GM12872 (cell line): ENCODE results near the gene PLEKHA4.

Experiments used
- TF ChIP-seq, protein P1 (sequence below): IDR thresholded peaks from 3 replicates; pipeline ENCODE4 v1.5.1; 2011; ENCODE audit warnings: low read depth, mild to moderate bottlenecking, low read length, moderate library complexity; ENCODE audit not compliant: insufficient read depth

The PLEKHA4 gene

DNA sequence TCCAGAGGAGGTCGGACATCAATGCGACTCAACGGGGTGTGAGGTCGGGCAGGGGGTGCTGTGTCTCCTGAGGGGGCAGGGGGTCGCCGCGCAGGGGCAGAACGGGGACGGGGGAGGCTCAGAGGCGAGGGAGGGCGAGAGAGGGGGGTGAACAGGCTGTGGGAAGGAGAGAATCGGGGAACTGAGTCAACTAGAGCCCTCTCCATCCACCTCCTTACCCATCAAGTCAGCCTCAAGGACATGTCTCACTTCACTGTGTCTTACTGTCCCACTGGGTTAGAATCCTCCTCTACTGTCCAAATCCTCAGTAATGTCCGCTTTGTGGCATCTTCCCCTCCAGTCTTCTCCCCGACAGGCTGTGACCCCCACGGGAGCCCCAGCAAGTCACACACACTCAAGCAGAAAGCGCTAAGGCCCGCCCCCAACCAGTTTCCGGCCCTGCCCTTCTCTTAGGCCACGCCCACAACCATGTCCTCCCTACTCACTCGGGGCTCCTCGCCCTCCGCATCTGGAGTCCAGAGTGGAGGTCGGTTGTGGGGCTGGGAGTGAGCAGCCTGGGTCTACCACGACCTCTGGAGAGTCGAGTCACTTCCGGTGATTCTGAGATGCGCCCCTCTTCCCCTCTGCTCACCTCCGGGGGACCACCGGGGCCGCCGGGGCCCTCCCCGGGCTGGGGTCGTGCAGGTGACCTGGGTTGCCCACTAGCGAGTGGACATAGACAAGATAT is 9.3 kb downstream of the PLEKHA4 start:
- TF ChIP-seq, protein P1, sequence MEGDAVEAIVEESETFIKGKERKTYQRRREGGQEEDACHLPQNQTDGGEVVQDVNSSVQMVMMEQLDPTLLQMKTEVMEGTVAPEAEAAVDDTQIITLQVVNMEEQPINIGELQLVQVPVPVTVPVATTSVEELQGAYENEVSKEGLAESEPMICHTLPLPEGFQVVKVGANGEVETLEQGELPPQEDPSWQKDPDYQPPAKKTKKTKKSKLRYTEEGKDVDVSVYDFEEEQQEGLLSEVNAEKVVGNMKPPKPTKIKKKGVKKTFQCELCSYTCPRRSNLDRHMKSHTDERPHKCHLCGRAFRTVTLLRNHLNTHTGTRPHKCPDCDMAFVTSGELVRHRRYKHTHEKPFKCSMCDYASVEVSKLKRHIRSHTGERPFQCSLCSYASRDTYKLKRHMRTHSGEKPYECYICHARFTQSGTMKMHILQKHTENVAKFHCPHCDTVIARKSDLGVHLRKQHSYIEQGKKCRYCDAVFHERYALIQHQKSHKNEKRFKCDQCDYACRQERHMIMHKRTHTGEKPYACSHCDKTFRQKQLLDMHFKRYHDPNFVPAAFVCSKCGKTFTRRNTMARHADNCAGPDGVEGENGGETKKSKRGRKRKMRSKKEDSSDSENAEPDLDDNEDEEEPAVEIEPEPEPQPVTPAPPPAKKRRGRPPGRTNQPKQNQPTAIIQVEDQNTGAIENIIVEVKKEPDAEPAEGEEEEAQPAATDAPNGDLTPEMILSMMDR = no peak

DNA sequence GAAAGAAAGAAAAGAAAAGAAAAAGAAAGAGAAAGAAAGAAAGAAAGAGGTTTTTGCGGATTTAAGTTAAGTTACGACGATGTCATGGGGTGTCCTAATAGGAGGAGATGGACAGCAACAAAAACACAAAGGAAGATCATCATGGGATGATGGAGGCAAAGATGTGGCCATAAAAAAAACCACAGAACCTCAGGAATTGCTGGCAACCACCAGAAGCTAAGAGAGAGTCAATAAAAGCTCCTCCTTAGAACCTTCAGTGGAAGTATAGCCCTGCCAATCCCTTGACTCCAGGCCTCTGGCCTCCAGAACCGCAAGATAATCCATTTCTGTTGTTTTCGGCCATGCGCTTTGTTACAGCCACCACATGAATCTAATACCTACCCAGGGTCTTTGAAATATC is 11.5 kb downstream of the PLEKHA4 start:
- TF ChIP-seq, protein P1 = no peak

DNA sequence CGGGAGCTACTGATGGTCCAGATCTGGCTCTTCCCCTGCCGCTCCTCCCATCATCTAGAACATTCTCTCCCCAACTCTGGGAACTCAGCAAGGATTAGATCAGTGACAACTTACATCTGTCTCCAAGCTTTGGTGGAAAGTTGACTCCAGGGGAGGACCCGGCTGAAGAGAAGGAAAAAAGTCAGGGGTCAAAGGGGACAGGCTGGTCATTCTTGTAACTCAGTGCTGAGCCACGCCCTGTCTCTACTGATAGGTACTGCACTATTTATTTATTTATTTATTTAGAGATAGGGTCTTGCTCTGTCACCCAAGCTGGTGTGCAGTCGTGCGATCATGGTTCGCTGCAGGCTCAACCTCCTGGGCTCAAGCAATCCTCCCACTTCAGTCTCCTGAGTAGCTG is 14.3 kb downstream of the PLEKHA4 start:
- TF ChIP-seq, protein P1 = no peak

DNA sequence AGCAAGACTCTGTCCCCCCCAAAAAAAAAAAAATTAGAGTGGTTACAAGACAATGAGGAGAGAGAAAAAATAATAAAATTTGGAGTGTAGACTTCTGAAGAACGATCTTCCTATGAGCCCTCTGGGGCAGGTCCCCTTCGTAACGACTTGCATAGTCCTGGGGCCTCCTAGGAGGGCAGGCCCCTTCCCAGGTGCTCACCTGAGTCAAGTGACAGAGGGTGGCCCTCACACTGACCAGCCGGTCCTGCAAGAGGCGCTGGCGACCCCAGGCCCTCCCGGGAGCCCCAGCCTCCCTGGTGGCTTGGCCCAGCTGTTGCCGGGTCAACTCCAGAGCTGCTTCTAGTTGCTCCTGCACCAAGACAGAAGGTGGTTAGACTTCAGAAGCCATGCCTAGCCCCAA is 14.9 kb downstream of the PLEKHA4 start:
- TF ChIP-seq, protein P1 = no peak

DNA sequence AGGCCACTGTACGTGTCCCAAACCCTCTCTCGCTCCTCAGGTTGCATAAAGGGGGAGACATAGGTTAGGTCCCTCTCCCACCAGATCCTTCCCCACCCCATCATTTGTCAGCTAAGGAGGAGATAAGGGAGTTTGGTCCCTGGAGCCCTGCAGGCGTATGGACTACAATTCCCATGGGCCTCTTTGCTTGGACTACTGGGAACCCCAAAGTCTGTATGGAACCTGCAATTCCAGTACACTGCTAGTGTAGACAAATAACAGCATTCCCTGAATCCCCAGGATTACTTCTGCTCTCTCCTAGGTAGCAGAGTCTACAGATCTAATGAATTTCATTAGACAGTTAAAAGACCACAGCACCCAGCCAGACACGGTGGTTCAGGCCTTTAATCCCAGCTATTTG is 16.1 kb downstream of the PLEKHA4 start:
- TF ChIP-seq, protein P1 = no peak

DNA sequence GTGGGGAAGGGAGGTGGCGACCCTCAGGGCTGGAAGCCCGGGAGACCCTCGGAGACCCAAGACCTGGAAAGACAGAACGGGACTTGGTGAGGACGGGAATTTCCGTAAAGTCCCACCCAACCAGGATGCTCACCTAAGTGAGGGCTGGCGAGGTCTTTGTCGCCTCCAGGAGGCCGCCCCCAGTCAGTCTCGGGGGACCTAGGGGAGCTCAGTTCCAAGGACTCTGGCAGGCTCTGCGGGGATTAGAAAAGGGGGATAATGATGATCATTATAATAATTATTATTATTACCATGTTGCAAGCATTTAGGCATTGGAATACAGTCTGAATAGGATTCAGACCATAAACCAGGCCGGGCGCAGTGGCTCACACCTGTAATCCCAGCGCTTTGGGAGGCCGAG is 23.0 kb downstream of the PLEKHA4 start:
- TF ChIP-seq, protein P1 = no peak

DNA sequence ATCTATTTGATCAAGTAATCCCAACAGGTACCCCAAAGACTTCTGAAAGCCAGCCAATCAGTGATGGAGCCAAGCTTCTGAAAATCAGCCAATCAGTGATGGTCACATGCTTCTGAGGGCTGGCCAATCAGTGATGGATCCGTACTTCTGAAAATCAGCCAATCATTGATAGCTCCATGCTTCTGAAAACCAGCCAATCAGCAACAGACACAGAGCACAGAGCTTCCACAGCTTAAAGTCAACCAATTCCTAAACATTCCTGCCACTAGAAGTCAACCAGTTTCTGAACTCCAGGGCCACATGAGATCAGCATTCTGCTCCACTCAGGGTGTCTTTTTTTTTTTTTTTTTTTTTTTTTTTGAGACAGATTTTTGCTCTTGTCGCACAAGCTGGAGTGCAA is 23.9 kb downstream of the PLEKHA4 start:
- TF ChIP-seq, protein P1 = no peak
